ENCODE data around the gene TEKT2.

TEKT2 gene

DNA sequence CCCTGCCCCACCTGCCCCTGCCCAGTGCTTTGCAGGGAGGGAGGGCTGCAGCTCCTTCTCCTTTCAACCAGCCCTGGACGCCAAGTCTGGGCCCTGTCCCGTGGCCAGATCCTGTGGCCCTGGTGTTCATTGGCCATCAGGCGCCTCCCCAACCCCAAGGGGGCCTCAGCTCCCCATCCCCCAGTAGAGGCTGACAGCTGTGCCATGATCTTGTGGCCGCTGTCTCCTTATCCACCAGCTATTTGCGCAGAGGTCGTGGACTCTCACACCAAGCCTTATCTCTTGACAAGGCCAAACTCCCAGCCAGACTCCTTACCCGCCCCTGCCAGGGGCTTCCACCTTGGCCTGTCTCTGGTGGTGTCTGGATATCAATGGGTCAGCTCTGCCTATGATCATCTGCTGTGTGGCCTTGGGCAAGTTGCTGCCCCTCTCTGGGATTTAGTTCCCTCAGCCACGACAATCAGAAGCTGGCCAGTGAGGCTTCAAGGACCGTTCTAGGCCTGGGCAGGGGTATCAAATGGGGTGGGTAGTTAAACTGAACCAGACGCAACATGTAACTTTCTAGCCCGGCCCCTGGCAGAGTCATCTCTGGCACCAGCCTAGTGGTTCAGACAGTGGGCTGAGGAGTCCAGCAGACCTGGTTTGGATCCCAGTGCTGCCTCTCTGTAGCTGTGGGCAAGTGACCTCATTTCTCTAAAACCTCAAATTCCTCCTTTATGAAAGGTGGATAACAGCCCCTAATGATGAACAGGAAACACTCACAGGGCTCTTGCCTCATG, 44.4 kb downstream of the TEKT2 start:
- no peak for DNase-seq (ENCODE audit: low read depth in 3 of 3)

DNA sequence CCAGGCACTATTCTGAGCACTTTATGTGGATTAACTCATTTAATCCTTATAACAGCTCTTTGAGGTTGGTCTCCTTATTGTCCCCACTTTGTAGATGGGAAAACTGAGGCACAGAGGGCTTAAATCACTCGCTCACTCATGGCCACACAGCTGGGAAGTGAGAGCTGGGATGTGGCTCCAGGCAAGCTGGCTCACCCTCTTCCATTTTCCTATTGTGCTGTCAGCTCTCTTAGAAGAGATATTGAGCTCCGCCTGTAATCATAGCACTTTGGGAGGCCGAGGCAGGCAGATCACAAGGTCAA, 45.0 kb downstream of the TEKT2 start:
- DNase-seq (ENCODE audit: low read depth in 3 of 3) = no peak

DNA sequence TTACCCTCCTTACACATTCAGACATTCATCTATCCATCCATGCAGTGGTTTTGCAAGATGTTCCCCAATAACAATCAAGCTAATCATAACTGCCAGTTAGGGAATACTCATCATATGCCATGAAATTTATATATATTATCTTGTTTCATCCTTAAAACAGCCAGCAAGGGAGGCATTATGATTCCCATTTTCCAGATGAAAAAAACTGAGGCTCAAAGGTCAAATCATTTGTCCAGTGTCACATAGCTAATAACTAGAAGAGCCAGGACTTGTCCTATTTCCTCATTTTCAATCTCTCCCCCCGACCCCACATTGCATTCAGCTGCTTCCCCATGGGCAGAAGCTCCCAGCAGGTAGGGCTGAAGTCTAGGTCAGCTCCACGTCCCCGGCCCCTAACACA, 48.1 kb downstream of the TEKT2 start:
- no peak for DNase-seq (ENCODE audit: low read depth in 3 of 3)

DNA sequence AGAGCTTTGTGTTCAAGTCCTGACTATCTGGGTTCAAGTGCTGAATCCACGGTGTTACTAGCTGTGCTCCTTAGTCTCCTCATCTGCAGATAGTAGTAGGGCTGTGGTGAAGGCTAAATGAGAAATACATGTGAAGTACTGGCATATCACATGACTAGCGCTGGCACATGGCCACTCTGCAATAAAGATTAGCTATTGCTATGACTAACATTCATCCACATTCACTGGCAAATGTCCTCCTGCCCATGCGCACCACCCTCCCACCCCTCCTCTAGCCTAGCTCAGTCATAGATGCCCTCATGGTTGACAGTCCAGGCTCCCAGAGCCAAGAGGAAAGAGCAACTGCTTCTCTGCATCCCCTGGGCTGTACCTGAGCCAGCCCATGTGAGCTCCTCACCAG, 49.6 kb downstream of the TEKT2 start:
- no peak for DNase-seq (ENCODE audit: low read depth in 3 of 3)

DNA sequence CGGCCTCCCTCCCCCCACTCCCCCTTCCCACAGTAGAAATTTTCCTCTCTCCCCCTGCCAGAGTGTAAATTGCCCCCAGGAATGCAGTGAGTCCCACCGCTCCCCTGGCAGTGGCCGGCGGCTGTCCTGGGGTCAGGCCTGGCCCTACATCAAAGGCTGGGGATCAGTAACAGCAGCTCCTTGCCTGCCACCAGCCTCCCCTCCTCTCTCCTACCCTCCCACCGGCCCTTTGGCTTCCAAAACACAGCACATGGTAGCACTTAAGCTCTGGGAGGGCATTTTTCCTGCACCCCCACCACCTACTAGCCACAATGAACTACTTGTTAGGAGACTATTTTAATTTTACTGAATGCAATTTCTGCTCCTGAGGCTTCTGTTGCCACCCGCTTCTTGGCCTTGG, 50.1 kb downstream of the TEKT2 start:
- DNase-seq (ENCODE audit: low read depth in 3 of 3) = no peak

DNA sequence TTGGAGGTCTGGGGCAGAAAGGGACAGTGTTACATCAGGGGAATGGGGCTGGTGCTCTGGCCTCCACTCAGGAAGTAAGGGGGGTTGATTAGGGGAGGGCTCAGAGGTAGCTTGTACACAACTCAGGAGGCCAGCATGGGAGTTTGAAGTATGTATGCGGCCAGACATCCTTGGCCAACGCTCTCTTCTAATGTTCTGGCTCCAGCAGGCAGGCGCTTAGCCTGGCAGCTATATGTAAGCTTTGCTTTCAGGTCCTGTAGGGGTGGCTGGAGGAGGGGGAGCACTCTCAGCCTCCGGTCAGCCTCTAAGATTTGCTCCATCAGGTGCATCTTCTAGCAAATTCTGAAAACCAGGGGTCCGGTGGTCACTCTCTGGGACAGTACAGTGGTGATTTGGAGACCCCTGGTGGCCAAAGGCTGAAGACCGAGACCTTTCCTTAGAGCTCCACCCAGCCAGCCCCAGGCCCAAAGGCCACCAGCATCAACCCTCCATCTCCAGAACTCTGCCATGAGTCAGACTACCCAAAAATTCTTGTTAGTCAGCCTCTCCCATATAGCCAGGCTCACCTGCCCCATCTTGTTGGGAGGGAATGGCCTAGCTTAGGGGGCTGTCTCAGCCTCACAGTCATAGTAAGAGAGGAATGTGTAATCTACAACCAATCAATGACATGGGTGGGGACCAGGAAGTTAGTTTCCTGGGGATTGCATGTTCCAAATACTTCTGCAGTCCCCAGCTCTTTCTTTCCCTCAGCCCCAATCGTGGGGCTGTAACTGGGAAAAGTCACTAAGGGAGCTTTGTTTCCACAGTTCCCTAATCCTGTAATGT, 50.8 kb downstream of the TEKT2 start:
- no peak for DNase-seq (ENCODE audit: low read depth in 3 of 3)

DNA sequence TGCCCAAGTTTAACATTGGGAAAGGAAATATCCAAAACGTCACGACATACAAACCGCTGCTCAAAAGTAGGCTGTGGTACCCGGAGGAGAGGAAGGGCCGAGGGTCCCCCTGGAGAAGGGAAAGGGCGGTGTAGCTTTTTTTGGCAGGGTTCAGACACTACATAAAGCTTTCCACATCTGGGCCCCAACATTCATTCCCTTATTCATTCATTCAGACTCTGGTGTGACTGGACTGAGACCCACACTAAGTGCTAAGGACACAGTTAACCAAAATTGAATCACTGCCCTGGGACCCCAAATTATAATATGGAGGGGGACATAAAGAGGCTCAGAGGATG, 51.4 kb downstream of the TEKT2 start:
- DNase-seq (ENCODE audit: low read depth in 3 of 3) = no peak

DNA sequence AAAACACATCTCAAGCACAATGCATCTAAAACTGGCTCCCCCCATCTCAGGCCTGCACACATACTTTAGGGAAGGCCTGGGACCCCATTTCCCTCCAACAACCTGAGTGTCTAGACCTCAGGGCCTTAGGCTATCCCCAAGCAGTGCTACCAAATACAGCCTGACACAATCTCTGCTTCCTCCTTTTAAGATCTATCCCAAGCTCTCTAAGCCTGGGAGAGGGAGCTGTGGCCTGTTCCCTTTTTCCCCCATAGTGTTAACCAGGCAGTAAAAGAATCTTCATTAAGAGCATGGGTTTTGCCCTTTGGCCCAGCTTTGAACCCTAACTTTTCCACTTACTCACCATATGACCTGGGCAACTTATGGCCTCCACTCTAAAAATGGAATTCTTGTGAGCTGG, 51.9 kb downstream of the TEKT2 start:
- DNase-seq (ENCODE audit: low read depth in 3 of 3) = no peak

DNA sequence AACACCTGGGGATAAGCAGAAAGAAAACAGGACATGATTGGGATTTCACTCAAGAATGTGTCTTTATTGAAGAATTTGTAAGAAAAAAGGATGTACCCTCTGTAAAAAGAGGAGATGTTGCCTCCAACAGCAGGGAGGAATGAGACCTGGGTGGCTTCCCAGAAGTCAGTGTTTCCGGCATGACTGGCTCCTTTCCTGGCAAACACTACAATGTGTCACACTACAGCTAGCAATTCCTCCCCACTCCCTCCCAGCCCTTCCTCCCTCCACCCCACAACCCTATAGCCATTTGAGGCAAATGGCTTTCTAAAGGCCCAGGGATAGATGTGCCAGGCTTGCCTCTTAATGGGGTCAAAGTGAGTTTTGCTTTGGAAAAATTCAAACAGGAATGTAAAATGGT, 52.6 kb downstream of the TEKT2 start:
- no peak for DNase-seq (ENCODE audit: low read depth in 3 of 3)

DNA sequence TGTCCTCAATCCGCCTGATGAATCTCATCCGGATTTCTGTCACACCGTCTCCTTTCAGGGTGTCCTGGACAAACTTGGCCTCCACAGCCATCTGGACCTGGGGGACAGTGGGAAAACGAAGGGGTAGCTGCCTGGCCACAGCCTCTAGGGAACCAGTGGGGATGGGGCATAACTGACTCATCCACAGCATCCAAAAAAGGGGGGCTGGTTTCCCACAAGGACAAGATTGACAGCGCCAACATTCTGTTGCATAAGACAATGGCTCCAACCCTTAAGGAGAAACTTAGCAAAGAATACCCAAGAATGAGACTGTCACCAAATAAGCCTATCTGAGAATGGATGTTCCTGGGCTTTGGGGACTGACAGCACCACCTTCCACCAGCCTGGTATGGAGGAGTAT, 53.3 kb downstream of the TEKT2 start:
- no peak for DNase-seq (ENCODE audit: low read depth in 3 of 3)

DNA sequence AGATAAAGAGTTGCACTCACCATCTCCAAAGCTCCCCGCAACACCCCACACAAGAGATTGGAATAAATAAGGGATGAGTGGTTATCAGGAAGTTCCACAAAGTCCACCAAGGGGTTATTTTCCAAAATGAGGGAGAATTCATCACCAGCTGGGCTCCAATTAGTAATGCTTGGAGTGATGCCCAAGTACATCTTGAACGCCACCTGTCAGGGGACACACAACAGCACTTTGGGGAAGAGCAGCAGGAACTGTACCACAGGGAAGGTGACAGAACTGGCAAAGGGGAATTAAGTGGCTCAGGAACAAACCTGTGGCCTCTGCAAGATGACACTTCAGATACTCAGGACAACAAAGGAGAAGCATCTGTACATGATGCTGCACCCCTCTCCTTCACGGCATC, 53.9 kb downstream of the TEKT2 start:
- DNase-seq (ENCODE audit: low read depth in 3 of 3) = no peak

Data from stimulated activated CD4-positive, alpha-beta T cell treated with anti-CD3 and anti-CD28 coated beads, TNF-alpha, amount 100 ng/mL, for 24 hours (primary cell).